SK-N-SH (cell line): Measurements from ENCODE around the gene GLIS2. TPM values are rescaled to one million over a fixed set of nuclear protein-coding genes. Genes with fewer than 3 reads are reported as not detected.
A peak's percentile ranks its signal among the peaks of the same experiment; 100 is the strongest.

Experiments
- CHD2 ChIP-seq: fragments of 150-350 bp; IDR thresholded peaks from 2 replicates; pipeline ENCODE4 v1.6.1; 2018; ENCODE audit warnings: low read length; ENCODE audit not compliant: partially characterized antibody
- ELF1 ChIP-seq: IDR thresholded peaks from 2 replicates; pipeline ENCODE4 v1.4.0; 2012
- EZH2phosphoT487 ChIP-seq: fragments of 200-600 bp; sonication (generic); IDR thresholded peaks from 2 replicates; pipeline ENCODE4 v1.6.1; 2017; ENCODE audit warnings: low read depth, mixed run types, mild to moderate bottlenecking, antibody characterized with exemption, moderate library complexity, borderline replicate concordance
- FOSL2 ChIP-seq: IDR thresholded peaks from 2 replicates; pipeline ENCODE4 v1.4.0; 2012; ENCODE audit warnings: low read depth, mild to moderate bottlenecking, moderate library complexity, borderline replicate concordance
- FOXJ3 ChIP-seq: sonication (generic); formaldehyde crosslinking; IDR thresholded peaks from 2 replicates; pipeline ENCODE4 v1.5.1; 2020; ENCODE audit warnings: mild to moderate bottlenecking, missing genetic modification reagents
- IRF3 ChIP-seq: fragments of 150-350 bp; IDR thresholded peaks from 2 replicates; pipeline ENCODE4 v1.6.1; 2016; ENCODE audit warnings: mild to moderate bottlenecking, low read depth, low read length
- NFIC ChIP-seq: IDR thresholded peaks from 2 replicates; pipeline ENCODE4 v1.4.0; 2012; ENCODE audit warnings: borderline replicate concordance
- NRF1 ChIP-seq: IDR thresholded peaks from 2 replicates; pipeline ENCODE4 v1.6.1; 2012; ENCODE audit warnings: low read depth, mild to moderate bottlenecking, low read length
- RAD21 ChIP-seq: IDR thresholded peaks from 2 replicates; pipeline ENCODE4 v1.6.1; 2012; ENCODE audit warnings: mild to moderate bottlenecking, low read length
- RFX5 ChIP-seq: IDR thresholded peaks from 2 replicates; pipeline ENCODE4 v1.6.1; 2012; ENCODE audit warnings: mild to moderate bottlenecking, improper control_type of control experiment, low read length
- RXRA ChIP-seq: IDR thresholded peaks from 2 replicates; pipeline ENCODE4 v1.4.0; 2012; ENCODE audit warnings: low read depth, mild to moderate bottlenecking, borderline replicate concordance
- SMC3 ChIP-seq: IDR thresholded peaks from 2 replicates; pipeline ENCODE4 v1.6.1; 2012; ENCODE audit warnings: low read depth, low read length, improper control_type of control experiment
- TCF12 ChIP-seq: IDR thresholded peaks from 2 replicates; pipeline ENCODE4 v1.4.0; 2012
- USF2 ChIP-seq: fragments of 150-350 bp; IDR thresholded peaks from 2 replicates; pipeline ENCODE4 v1.6.1; 2017; ENCODE audit warnings: antibody characterized with exemption, low read length, low read depth, borderline replicate concordance
- ZBTB33 ChIP-seq: IDR thresholded peaks from 2 replicates; pipeline ENCODE4 v1.4.0; 2012; ENCODE audit warnings: low read depth, borderline replicate concordance
- polyA plus RNA-seq, 3 experiments: library from polyadenylated mRNA; depleted of rRNA; stranded (reverse); fragments of >200 nt; gene quantifications; 2 replicates each; pipeline ENCODE4 v1.2.3, GENCODE V29; 2012
- TF ChIP-seq, protein P1 (sequence below): IDR thresholded peaks from 2 replicates; pipeline ENCODE4 v1.6.1; 2012; ENCODE audit warnings: mild to moderate bottlenecking, low read depth, low read length, moderate library complexity

Gene GLIS2
- polyA plus RNA-seq, 1 of the 3 experiments (the other 2 are of a cell fraction), result 6.5 TPM

DNA sequence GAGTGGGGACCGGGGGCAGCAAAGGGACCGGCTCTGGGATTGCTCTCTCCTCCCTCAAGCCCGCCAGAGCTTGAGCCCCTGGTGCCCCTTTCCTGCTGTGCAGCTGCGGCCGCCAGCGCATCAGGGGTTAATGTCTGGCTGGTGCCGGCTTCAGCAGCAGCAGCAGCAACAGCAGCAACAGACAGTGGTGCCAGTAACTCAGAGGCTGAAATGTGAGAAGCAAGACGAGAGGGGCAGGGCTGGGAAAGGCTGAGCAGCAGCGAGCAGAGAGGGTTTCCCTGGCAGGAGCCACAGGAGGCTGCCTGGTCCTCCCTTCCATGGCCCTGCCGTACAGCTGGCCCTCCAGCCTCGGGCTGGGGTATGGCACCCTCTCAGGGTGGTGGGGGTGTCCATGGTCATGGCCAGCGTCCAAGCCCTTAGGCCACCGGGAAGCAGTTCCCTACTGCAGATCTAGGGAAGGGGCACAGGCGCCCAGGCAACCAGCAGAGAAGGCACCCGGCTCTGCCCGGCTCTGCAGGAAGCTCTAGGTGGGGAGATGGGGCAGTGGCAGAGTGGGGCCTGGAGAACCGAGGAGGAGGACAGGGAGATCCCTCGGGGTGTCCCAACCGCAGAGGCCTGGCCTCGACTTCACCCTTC, 21.9 kb upstream of the GLIS2 start (continued):
- TF ChIP-seq IRF3 (no peak), ZBTB33 (no peak), FOXJ3 (CRISPR knock-in tag) (peak; percentile 61), RAD21 (peak; percentile 17; the same call in 1 of the 2 replicates), ELF1 (no peak), RFX5 (no peak; the same call in 1 of the 2 replicates), EZH2phosphoT487 (no peak), RXRA (no peak), SMC3 (0 out of 2 replicates have a peak, but pooled peaks have one; percentile 17), FOSL2 (no peak), NFIC (no peak; the same call in 1 of the 2 replicates), NRF1 (no peak), TCF12 (peak; percentile 61; the same call in 1 of the 2 replicates), CHD2 (peak; percentile 83), USF2 (no peak)
- TF ChIP-seq, protein P1, sequence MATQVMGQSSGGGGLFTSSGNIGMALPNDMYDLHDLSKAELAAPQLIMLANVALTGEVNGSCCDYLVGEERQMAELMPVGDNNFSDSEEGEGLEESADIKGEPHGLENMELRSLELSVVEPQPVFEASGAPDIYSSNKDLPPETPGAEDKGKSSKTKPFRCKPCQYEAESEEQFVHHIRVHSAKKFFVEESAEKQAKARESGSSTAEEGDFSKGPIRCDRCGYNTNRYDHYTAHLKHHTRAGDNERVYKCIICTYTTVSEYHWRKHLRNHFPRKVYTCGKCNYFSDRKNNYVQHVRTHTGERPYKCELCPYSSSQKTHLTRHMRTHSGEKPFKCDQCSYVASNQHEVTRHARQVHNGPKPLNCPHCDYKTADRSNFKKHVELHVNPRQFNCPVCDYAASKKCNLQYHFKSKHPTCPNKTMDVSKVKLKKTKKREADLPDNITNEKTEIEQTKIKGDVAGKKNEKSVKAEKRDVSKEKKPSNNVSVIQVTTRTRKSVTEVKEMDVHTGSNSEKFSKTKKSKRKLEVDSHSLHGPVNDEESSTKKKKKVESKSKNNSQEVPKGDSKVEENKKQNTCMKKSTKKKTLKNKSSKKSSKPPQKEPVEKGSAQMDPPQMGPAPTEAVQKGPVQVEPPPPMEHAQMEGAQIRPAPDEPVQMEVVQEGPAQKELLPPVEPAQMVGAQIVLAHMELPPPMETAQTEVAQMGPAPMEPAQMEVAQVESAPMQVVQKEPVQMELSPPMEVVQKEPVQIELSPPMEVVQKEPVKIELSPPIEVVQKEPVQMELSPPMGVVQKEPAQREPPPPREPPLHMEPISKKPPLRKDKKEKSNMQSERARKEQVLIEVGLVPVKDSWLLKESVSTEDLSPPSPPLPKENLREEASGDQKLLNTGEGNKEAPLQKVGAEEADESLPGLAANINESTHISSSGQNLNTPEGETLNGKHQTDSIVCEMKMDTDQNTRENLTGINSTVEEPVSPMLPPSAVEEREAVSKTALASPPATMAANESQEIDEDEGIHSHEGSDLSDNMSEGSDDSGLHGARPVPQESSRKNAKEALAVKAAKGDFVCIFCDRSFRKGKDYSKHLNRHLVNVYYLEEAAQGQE, result no peak
